HG03280 (cell line): ENCODE measurements around the gene CLNK.

ENCODE experiments used
- ATAC-seq: cut with Tn5 transposase; IDR thresholded peaks from one replicate; pipeline ENCODE4 v1.9.1; 2021; ENCODE audit warnings: mild to moderate bottlenecking, moderate library complexity; ENCODE audit not compliant: unreplicated experiment

CLNK gene

GRCh38 chr4:10684631-10685030, at the start of gene CLNK:
Gene CLNK, minus strand, starts transcription at chr4:10684768. Its CDS starts 16,899 bp downstream, at chr4:10667869.
- ATAC-seq: peak; percentile 61

GRCh38 chr4:10733481-10734062, 49.0 kb upstream of the CLNK start:
- ATAC-seq: no peak

GRCh38 chr4:10732914-10733415, 48.4 kb upstream of the CLNK start:
- no peak for ATAC-seq

- no peak for ATAC-seq
Measured at GRCh38 chr4:10732235-10732913, 47.8 kb upstream of the CLNK start.

- no peak for ATAC-seq
Measured at GRCh38 chr4:10731690-10732089, 47.1 kb upstream of the CLNK start.

GRCh38 chr4:10731162-10731561, 46.6 kb upstream of the CLNK start:
- ATAC-seq: no peak

- ATAC-seq: peak; percentile 56
Measured at GRCh38 chr4:10730590-10730989, 46.0 kb upstream of the CLNK start.

- peak; percentile 37 for ATAC-seq
Measured at GRCh38 chr4:10730019-10730418, 45.5 kb upstream of the CLNK start.

- ATAC-seq: no peak
Measured at GRCh38 chr4:10729366-10729765, 44.8 kb upstream of the CLNK start.

- ATAC-seq: no peak
Measured at GRCh38 chr4:10728016-10728415, 43.4 kb upstream of the CLNK start.

- ATAC-seq: no peak
Measured at GRCh38 chr4:10727140-10727880, 42.7 kb upstream of the CLNK start.

GRCh38 chr4:10722957-10723356, 38.4 kb upstream of the CLNK start:
- ATAC-seq: peak; percentile 84

GRCh38 chr4:10721616-10722015, 37.0 kb upstream of the CLNK start:
- ATAC-seq: no peak

- no peak for ATAC-seq
Measured at GRCh38 chr4:10716163-10716562, 31.6 kb upstream of the CLNK start.

- no peak for ATAC-seq
Measured at GRCh38 chr4:10715696-10716095, 31.1 kb upstream of the CLNK start.

GRCh38 chr4:10715135-10715534, 30.6 kb upstream of the CLNK start:
- no peak for ATAC-seq

GRCh38 chr4:10713591-10713990, 29.0 kb upstream of the CLNK start:
- ATAC-seq: no peak

- ATAC-seq: no peak
Measured at GRCh38 chr4:10706236-10706635, 21.7 kb upstream of the CLNK start.

- no peak for ATAC-seq
Measured at GRCh38 chr4:10704430-10704810, 19.9 kb upstream of the CLNK start.

- no peak for ATAC-seq
Measured at GRCh38 chr4:10703766-10704429, 19.3 kb upstream of the CLNK start.

- no peak for ATAC-seq
Measured at GRCh38 chr4:10703156-10703555, 18.6 kb upstream of the CLNK start.
